HepG2 (cell line): ENCODE data around the gene HS3ST3A1. TPM values are rescaled to one million over a fixed set of nuclear protein-coding genes. Genes with fewer than 3 reads are reported as not detected.

Source experiments
- ATAC-seq: fragments of 200-7000 bp; cut with Tn5 transposase; 3 replicates; pipeline ENCODE4 v1.9.1; 2020; ENCODE audit warnings: mild to moderate bottlenecking, moderate library complexity
- BruUV-seq: library from RNA; stranded (reverse); fragments of 400-500 nt; replicated peaks from 2 replicates; lab custom pipeline; 2021; lab: Mats Ljungman, UMichigan
- CTCF ChIA-PET: fragments of 300-600 bp; formaldehyde crosslinking; extraction: SDS; loops from one replicate; lab custom pipeline; 2021; ENCODE audit warnings: low total read pairs, inconsistent platforms, low intra/inter-chr PET ratio; lab: Yijun Ruan, JAX
- POLR2A ChIA-PET: fragments of 350-600 bp; sonication (Branson Sonifier 250); formaldehyde crosslinking; loops from one replicate; lab custom pipeline; 2020; ENCODE audit warnings: antibody characterized with exemption, inconsistent platforms; lab: Yijun Ruan, JAX
- DNase-seq: peaks from one replicate; pipeline ENCODE4 v3.0.0-alpha.2; 2015; ENCODE audit warnings: low spot score
- FAIRE-seq: peaks from 3 replicates; lab custom pipeline; 2011; peaks lifted over from hg19 to GRCh38; lab: Jason Lieb, UNC
- H2AFZ ChIP-seq: one replicate; pipeline ENCODE4 v1.6.1; 2011; ENCODE audit warnings: low read length, inconsistent platforms
- H3K27ac ChIP-seq: fragments of 300-600 bp; 3 replicates; pipeline ENCODE4 v1.8.0; 2011; ENCODE audit warnings: mixed run types, mild to moderate bottlenecking, mixed read lengths, low read length, inconsistent platforms; ENCODE audit not compliant: insufficient read depth; ENCODE audit errors: extremely low read length
- H3K27me3 ChIP-seq, 2 experiments: fragments of 200-600 bp in 1 of 2; 2 replicates in 1 of 2; 3 replicates in 1 of 2; pipeline versions ENCODE4 v1.6.0 to v1.8.0; 2011; ENCODE audit warnings: low read length in 2 of 2, mild to moderate bottlenecking in 2 of 2, moderate library complexity in 2 of 2, inconsistent platforms in 1 of 2; ENCODE audit not compliant: insufficient read depth in 2 of 2, control insufficient read depth in 1 of 2
- H3K36me3 ChIP-seq, 2 experiments: fragments of 200-600 bp in 1 of 2; replicated peaks in 1 of 2; 2 replicates in 1 of 2; 3 replicates in 1 of 2; pipeline versions ENCODE4 v1.5.1 to v1.8.0; 2011; ENCODE audit warnings: low read length in 2 of 2, inconsistent platforms in 1 of 2; ENCODE audit not compliant: insufficient read depth in 2 of 2, control insufficient read depth in 1 of 2
- H3K4me1 ChIP-seq: 2 replicates; pipeline ENCODE4 v1.5.1; 2012; ENCODE audit warnings: low read length, inconsistent platforms; ENCODE audit not compliant: insufficient read depth
- H3K4me2 ChIP-seq: 2 replicates; pipeline ENCODE4 v1.6.0; 2011; ENCODE audit warnings: low read depth, low read length, inconsistent platforms
- H3K4me3 ChIP-seq, 3 experiments: fragments of 200-600 bp in 1 of 3; sonication (generic), shearing (Covaris generic) in 1 of 3; replicated peaks in 1 of 3; 2 replicates each; pipeline ENCODE4 v1.5.1; 2011 to 2016; ENCODE audit warnings: low read length in 3 of 3, inconsistent platforms in 2 of 3, low read depth in 2 of 3, mild to moderate bottlenecking in 2 of 3, control low read depth in 1 of 3, mixed read lengths in 1 of 3; ENCODE audit not compliant: insufficient read depth in 1 of 3
- H3K79me2 ChIP-seq: one replicate; pipeline ENCODE4 v1.6.1; 2011; ENCODE audit warnings: low read length, inconsistent platforms; ENCODE audit not compliant: insufficient read depth
- H3K9ac ChIP-seq: 2 replicates; pipeline ENCODE4 v1.6.0; 2011; ENCODE audit warnings: mild to moderate bottlenecking, low read depth, low read length, inconsistent platforms; ENCODE audit not compliant: insufficient read depth
- H3K9me3 ChIP-seq: 2 replicates; pipeline ENCODE4 v1.5.1; 2012; ENCODE audit warnings: mild to moderate bottlenecking, low read length
- H4K20me1 ChIP-seq: 2 replicates; pipeline ENCODE4 v1.6.0; 2011; ENCODE audit warnings: inconsistent platforms, mild to moderate bottlenecking, low read length, moderate library complexity; ENCODE audit not compliant: insufficient read depth
- ATF6 ChIP-seq: sonication (generic); formaldehyde crosslinking; conservative IDR thresholded peaks from 2 replicates; pipeline ENCODE4 v1.4.0; 2020; ENCODE audit warnings: missing genetic modification reagents
- CREB3 ChIP-seq: sonication (generic); formaldehyde crosslinking; IDR thresholded peaks from 2 replicates; pipeline ENCODE4 v1.5.0; 2020; ENCODE audit warnings: missing genetic modification reagents
- FOSL1 ChIP-seq: sonication (generic); formaldehyde crosslinking; IDR thresholded peaks from 2 replicates; pipeline ENCODE4 v1.9.0; 2021; ENCODE audit warnings: missing genetic modification reagents, borderline replicate concordance
- HNF4A ChIP-seq: sonication (generic); formaldehyde crosslinking; IDR thresholded peaks from 2 replicates; pipeline ENCODE4 v1.4.0; 2020; ENCODE audit warnings: missing genetic modification reagents
- KDM3A ChIP-seq: IDR thresholded peaks from 2 replicates; pipeline ENCODE4 v1.6.1; 2018; ENCODE audit warnings: low read depth, missing compliant biosample characterization
- NFE2 ChIP-seq: sonication (generic); formaldehyde crosslinking; IDR thresholded peaks from 2 replicates; pipeline ENCODE4 v1.4.0; 2020; ENCODE audit warnings: missing genetic modification reagents
- PHF20 ChIP-seq: sonication (generic); formaldehyde crosslinking; IDR thresholded peaks from 2 replicates; pipeline ENCODE4 v1.5.0; 2020; ENCODE audit warnings: mild to moderate bottlenecking, missing genetic modification reagents
- POLR2AphosphoS2 ChIP-seq: IDR thresholded peaks from 2 replicates; pipeline ENCODE4 v1.6.1; 2011; ENCODE audit warnings: low read depth, low read length, improper control_type of control experiment
- POLR2AphosphoS5 ChIP-seq: IDR thresholded peaks from 2 replicates; pipeline ENCODE4 v1.6.1; 2012; ENCODE audit warnings: low read depth, low read length
- ZBTB2 ChIP-seq: sonication (generic); formaldehyde crosslinking; IDR thresholded peaks from 2 replicates; pipeline ENCODE4 v1.8.0; 2022; ENCODE audit warnings: low read depth, missing genetic modification reagents
- ZNF256 ChIP-seq: sonication (generic); formaldehyde crosslinking; conservative IDR thresholded peaks from 2 replicates; pipeline ENCODE4 v1.4.0; 2020; ENCODE audit warnings: missing genetic modification reagents
- ZNF562 ChIP-seq: sonication (generic); formaldehyde crosslinking; IDR thresholded peaks from 2 replicates; pipeline ENCODE4 v1.8.0; 2022; ENCODE audit warnings: missing genetic modification reagents, borderline replicate concordance
- ZNF605 ChIP-seq: sonication (generic); formaldehyde crosslinking; IDR thresholded peaks from 2 replicates; pipeline ENCODE4 v1.8.0; 2022; ENCODE audit warnings: mild to moderate bottlenecking, missing genetic modification reagents
- ZNF784 ChIP-seq: sonication (generic); formaldehyde crosslinking; IDR thresholded peaks from 2 replicates; pipeline ENCODE4 v1.5.1; 2020; ENCODE audit warnings: missing genetic modification reagents, mild to moderate bottlenecking, borderline replicate concordance
- ZNF883 ChIP-seq: sonication (generic); formaldehyde crosslinking; IDR thresholded peaks from 2 replicates; pipeline ENCODE4 v1.5.1; 2020; ENCODE audit warnings: mild to moderate bottlenecking, missing genetic modification reagents; ENCODE audit errors: not compliant biosample characterization
- WGBS: methylation state at CpG from one replicate; pipeline ENCODE4 v1.1.6; 2017; ENCODE audit warnings: low lambda C conversion rate; 5-methylcytosine and 5-hydroxymethylcytosine counted together
- in situ Hi-C: cut with HindIII; loops from 2 replicates; pipeline ENCODE4 v1.10.0; 2017; ENCODE audit warnings: low pct_unique_long_range_greater_than_20kb; ENCODE audit not compliant: extremely low pct_ligation_motif_present
- intact Hi-C: fragments of 100-400 bp; cut with micrococcal nuclease; formaldehyde crosslinking; loops from one replicate; pipeline ENCODE4 v1.10.0; 2022; ENCODE audit not compliant: unreplicated experiment
- polyA plus RNA-seq, 8 experiments: library from polyadenylated mRNA; depleted of rRNA in 3 of 8; stranded (reverse) in 7 of 8; unstranded in 1 of 8; fragments of >200 nt; fragmentation: Illumina TruSeq in 4 of 8; extraction: Trizol in 4 of 8; gene quantifications; 2 replicates each; pipeline versions ENCODE4 v1.2.1 to v1.2.3, GENCODE V29; 2011 to 2016; ENCODE audit warnings: low read depth in 4 of 8, missing spikeins in 1 of 8, mixed read lengths in 1 of 8; ENCODE audit not compliant: insufficient read depth in 1 of 8
- total RNA-seq, 5 experiments: library from RNA; depleted of rRNA; stranded (reverse); fragments of >200 nt; fragmentation: Illumina TruSeq; extraction: Trizol; gene quantifications; 2 replicates each; pipeline ENCODE4 v1.2.3, GENCODE V29; 2016; ENCODE audit warnings: low read depth in 1 of 5

The HS3ST3A1 gene
- total and polyA plus RNA-seq, 2 of the 13 experiments (the other 11 are each of a cell fraction or from before 2014, with no cell fraction given) = 1.3 to 3.5 TPM

- FAIRE-seq = no peak
- POLR2A ChIA-PET = no interaction called here
Observed at GRCh38 chr17:13540546-13540945, 61.2 kb downstream of the HS3ST3A1 start.

More at GRCh38 chr17:13540546-13540945, 61.2 kb downstream of the HS3ST3A1 start:
- H2AFZ ChIP-seq = no peak overlapping the region
- H3K79me2 ChIP-seq = no peaks in the 10 kb centered on the region
- intact Hi-C loops = no loop called here
- peaks cover 0 to 4% of the 10 kb centered on the region in 2 experiments; a peak in 2 of 5 replicates for H3K27me3 ChIP-seq
- H3K9ac ChIP-seq = no peak overlapping the region
- no peaks in the 10 kb centered on the region for H3K36me3 ChIP-seq
- BruUV-seq = no TSS peak
- H3K9me3 ChIP-seq = no peaks in the 10 kb centered on the region
- no peaks in the 10 kb centered on the region for H3K4me1 ChIP-seq
- ATAC-seq = no peak
- no peak overlapping the region for H3K4me2 ChIP-seq
- no peak overlapping the region for H3K4me3 ChIP-seq
- TF ChIP-seq ZNF883 (CRISPR knock-in tag) = no peak
- no peak for TF ChIP-seq ZBTB2 (CRISPR knock-in tag)
- no peak for TF ChIP-seq ZNF256 (CRISPR knock-in tag)
- TF ChIP-seq HNF4A (CRISPR knock-in tag) = no peak
- no peak for TF ChIP-seq POLR2AphosphoS5
- no peak for TF ChIP-seq ATF6 (CRISPR knock-in tag)
- TF ChIP-seq ZNF784 (CRISPR knock-in tag) = no peak
- TF ChIP-seq PHF20 (CRISPR knock-in tag) = no peak
- TF ChIP-seq KDM3A (CRISPR knock-in tag) = no peak
- no peak for TF ChIP-seq FOSL1
- no peak for TF ChIP-seq POLR2AphosphoS2
- TF ChIP-seq NFE2 (CRISPR knock-in tag) = no peak
- TF ChIP-seq ZNF605 (CRISPR knock-in tag) = no peak
- TF ChIP-seq ZNF562 (CRISPR knock-in tag) = no peak
- TF ChIP-seq CREB3 = no peak
- TF ChIP-seq, all 625 proteins: peak for 0
- no peak overlapping the region for H3K27ac ChIP-seq
- DNase-seq = no peak
- CTCF ChIA-PET = no interaction called here
- in situ Hi-C loops = no loop called here
- WGBS = 4% methylated on average over 2 of the region's 2 CpGs
- no peaks in the 10 kb centered on the region for H4K20me1 ChIP-seq
